RWPE2 (cell line): ENCODE results near the gene SIK1.

ENCODE experiments used
- ATAC-seq: fragments of 200-7000 bp; cut with Tn5 transposase; 3 replicates; pipeline ENCODE4 v1.9.1; 2021; ENCODE audit warnings: low read depth
- DNase-seq: peaks from one replicate; pipeline ENCODE4 v3.0.0-alpha.2; 2020; ENCODE audit warnings: low spot score
- H3K27ac ChIP-seq: fragments of 450-650 bp; 2 replicates; pipeline ENCODE4 v1.5.1; 2017; ENCODE audit warnings: mild to moderate bottlenecking; ENCODE audit not compliant: poor library complexity, severe bottlenecking
- H3K27me3 ChIP-seq: fragments of 250-450 bp; sonication (Bioruptor Pico); 2 replicates; pipeline ENCODE4 v1.5.1; 2021; ENCODE audit warnings: mild to moderate bottlenecking, moderate library complexity; ENCODE audit not compliant: insufficient read depth, poor library complexity, severe bottlenecking
- H3K36me3 ChIP-seq: fragments of 250-450 bp; sonication (Bioruptor Pico); 2 replicates; pipeline ENCODE4 v1.5.1; 2020; ENCODE audit warnings: low read depth, mild to moderate bottlenecking, moderate library complexity
- H3K4me1 ChIP-seq: fragments of 250-450 bp; sonication (Bioruptor Pico); 2 replicates; pipeline ENCODE4 v1.5.1; 2021; ENCODE audit warnings: mild to moderate bottlenecking, moderate library complexity; ENCODE audit not compliant: insufficient read depth, poor library complexity, severe bottlenecking
- H3K4me3 ChIP-seq: fragments of 250-450 bp; sonication (Bioruptor Pico); 2 replicates; pipeline ENCODE4 v1.5.1; 2021; ENCODE audit warnings: mild to moderate bottlenecking, moderate library complexity; ENCODE audit not compliant: severe bottlenecking
- H3K9me3 ChIP-seq: fragments of 250-450 bp; sonication (Bioruptor Pico); 2 replicates; pipeline ENCODE4 v1.5.1; 2021; ENCODE audit warnings: mild to moderate bottlenecking, moderate library complexity; ENCODE audit not compliant: severe bottlenecking
- TF ChIP-seq, protein P1 (sequence below): fragments of 450-650 bp; IDR thresholded peaks from one replicate; pipeline ENCODE4 v1.5.1; 2017; ENCODE audit warnings: mild to moderate bottlenecking, moderate library complexity; ENCODE audit not compliant: poor library complexity, severe bottlenecking

Gene SIK1

DNA sequence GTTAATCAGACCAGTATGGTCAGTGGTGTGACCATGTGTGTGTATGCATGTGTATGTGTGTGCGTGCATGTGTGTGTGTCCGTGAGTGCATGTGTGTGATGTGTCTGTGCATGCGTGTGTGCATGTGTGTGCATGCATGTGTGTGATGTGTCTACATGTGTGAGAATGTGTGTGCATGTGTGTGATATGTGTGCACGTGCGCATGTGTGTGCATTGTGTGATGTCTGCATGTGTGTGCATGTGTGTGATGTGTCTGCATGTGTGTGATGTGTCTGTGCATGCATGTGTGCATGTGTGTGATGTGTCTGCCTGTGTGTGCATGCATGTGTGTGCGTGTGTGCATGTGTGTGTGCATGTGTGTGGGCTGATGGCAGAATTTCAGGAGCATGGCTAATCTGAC, 58.2 kb downstream of the SIK1 start:
- Histone ChIP-seq H3K27me3 (no peaks in the 10 kb centered on the region), H3K36me3 (no peaks in the 10 kb centered on the region), H3K27ac (no peak overlapping the region), H3K4me1 (peaks cover 23% of the 10 kb centered on the region), H3K9me3 (no peaks in the 10 kb centered on the region), H3K4me3 (no peak overlapping the region)
- TF ChIP-seq, protein P1, sequence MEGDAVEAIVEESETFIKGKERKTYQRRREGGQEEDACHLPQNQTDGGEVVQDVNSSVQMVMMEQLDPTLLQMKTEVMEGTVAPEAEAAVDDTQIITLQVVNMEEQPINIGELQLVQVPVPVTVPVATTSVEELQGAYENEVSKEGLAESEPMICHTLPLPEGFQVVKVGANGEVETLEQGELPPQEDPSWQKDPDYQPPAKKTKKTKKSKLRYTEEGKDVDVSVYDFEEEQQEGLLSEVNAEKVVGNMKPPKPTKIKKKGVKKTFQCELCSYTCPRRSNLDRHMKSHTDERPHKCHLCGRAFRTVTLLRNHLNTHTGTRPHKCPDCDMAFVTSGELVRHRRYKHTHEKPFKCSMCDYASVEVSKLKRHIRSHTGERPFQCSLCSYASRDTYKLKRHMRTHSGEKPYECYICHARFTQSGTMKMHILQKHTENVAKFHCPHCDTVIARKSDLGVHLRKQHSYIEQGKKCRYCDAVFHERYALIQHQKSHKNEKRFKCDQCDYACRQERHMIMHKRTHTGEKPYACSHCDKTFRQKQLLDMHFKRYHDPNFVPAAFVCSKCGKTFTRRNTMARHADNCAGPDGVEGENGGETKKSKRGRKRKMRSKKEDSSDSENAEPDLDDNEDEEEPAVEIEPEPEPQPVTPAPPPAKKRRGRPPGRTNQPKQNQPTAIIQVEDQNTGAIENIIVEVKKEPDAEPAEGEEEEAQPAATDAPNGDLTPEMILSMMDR = no peak
- no peak for ATAC-seq
- DNase-seq = no peak

DNA sequence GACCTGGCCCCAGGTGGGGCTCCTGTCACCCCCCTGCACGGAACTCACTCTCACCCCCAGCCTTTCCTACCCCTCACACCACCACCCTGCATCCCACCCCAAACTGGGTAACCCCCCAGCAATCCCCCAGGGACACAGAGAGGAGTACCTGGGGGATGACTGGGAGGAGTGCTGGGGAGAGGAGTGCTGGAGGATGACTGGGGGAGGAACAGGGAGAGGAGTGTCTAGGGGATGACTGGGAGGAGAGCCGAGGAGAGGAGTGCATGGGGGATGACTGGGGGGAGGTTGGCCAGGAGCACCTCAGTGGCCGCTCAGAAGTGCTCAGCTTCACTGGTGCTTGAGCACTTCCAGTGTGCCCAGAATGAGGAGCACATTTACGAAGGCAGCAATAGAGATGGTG, 59.1 kb downstream of the SIK1 start:
- ATAC-seq (no peak), DNase-seq (no peak)
- Histone ChIP-seq H3K27me3 (no peaks in the 10 kb centered on the region), H3K4me3 (no peak overlapping the region), H3K4me1 (peaks cover 15% of the 10 kb centered on the region), H3K9me3 (no peaks in the 10 kb centered on the region), H3K36me3 (no peaks in the 10 kb centered on the region), H3K27ac (no peak overlapping the region)
- TF ChIP-seq, protein P1 = no peak

DNA sequence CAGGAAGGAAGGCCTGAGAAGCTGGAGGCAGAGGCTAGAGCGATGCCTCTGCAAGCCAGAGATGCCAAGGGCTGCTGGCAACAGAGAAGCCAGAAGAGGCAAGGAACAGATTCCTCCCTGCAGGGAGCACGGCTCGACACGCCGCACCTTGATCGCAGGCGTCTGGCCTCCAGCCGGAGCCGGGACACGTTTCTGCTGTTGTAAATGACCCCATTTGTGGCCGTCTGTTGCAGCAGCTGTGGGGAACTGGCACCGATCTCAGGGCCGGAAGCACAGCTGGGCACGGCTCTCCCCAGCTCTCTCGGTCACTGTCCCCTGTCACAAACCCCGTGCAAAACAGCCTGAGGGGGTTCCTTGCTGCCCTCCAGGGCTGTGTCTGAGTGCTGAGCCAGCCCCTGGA, 59.6 kb downstream of the SIK1 start:
- Histone ChIP-seq H3K9me3 (no peaks in the 10 kb centered on the region), H3K27me3 (no peaks in the 10 kb centered on the region), H3K4me3 (no peak overlapping the region), H3K4me1 (peaks cover 15% of the 10 kb centered on the region), H3K36me3 (no peaks in the 10 kb centered on the region), H3K27ac (no peak overlapping the region)
- TF ChIP-seq, protein P1 = no peak
- DNase-seq (no peak), ATAC-seq (no peak)

DNA sequence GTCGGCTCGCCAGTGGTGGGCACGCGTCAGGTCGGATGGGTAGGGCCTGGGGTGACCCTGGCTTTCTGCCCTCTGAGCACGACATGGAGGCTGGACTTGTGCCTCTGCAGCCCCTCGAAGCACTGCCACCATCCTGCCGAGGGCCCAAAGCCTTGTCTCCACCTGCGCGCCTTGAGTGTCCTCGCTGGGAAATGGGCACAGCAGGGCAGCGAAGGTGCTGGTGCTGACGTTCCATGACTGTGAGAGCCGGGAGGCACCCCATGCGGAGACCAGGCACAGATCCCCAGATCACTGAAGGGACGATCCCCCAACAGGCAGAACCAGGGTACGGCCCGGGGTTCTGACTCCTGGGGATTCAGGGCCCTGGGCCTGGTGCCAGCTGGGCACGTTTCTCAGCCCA, 60.3 kb downstream of the SIK1 start:
- Histone ChIP-seq H3K27me3 (no peaks in the 10 kb centered on the region), H3K9me3 (no peaks in the 10 kb centered on the region), H3K4me3 (no peak overlapping the region), H3K4me1 (peaks cover 20% of the 10 kb centered on the region), H3K27ac (no peak overlapping the region), H3K36me3 (no peaks in the 10 kb centered on the region)
- TF ChIP-seq, protein P1 = no peak
- DNase-seq (no peak), ATAC-seq (no peak)

DNA sequence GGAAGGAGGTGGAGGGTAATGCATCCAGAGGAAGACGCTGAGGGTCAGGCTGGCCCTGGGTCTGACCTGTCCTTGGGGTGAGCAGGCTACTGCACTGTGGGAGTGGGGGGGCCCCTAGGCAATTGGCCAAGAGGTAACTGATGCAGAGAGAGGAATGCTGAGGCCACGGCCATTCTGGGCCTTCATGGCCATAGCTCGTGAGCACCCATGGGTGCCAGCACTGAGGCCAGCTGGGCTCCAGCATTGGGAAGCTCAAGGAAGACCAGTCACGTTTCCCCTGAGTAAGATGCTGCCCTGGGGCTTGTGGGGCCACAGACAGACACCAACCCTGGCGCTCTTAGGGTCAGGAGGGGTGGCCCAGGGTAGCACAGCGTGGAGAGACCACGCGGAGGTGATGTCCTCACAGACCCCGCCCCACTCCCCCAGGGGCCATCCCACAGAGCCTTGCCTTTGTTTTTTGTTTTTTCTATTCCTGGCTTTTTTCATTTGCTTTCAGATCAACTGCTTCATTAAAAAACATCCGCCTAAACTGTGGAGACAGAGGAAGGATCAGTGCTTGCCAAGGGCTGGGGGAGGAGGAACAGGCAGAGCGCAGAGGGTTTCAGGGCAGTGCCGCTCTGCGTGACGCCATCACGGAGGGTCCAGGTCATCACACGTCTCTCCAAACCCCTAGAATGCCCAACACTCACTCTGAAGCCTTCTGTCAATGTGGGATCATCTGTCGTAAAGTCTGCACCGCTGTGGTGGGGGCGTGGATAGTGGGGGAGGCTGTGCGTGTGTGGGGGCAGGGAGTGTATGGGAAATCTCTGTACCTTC, 61.1 kb downstream of the SIK1 start:
- peaks cover 24% of the 10 kb centered on the region for H3K4me1 ChIP-seq
- ATAC-seq (no peak), DNase-seq (no peak)
- no peaks in the 10 kb centered on the region for H3K36me3 ChIP-seq
- H3K4me3 ChIP-seq = no peak overlapping the region
- H3K27ac ChIP-seq = no peak overlapping the region
- H3K9me3 ChIP-seq = no peaks in the 10 kb centered on the region
- H3K27me3 ChIP-seq = no peaks in the 10 kb centered on the region
- TF ChIP-seq, protein P1 = no peak
